ENCODE measurements around the gene PIGN.

DNA sequence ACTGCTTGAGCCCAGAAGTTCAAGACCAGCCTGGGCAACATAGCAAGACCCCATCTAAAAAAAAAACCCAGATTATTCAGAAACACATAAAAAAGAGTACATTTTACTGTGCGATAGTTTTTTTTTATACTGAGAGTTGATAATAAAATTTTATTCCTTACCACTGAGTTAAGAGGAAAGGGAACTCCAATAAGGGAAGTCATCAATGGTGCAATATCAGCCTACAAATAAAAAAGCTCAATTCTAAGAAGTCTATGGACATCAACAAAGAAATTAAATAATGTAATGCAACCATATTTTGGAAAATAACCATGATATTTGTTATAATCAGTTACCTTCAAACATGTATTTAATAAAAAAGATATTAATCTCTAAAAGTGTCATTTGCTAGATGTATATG is 46.6 kb downstream of the PIGN start:
- TF ChIP-seq REST (IDR thresholded peaks at IDR 0.05; ENCODE audit: insufficient read depth in 1 of 2, low read depth in 2 of 2, low read length in 1 of 2): no peak
- TF ChIP-seq CTCF (IDR thresholded peaks at IDR 0.05): no peak
- TF ChIP-seq SIN3A (IDR thresholded peaks at IDR 0.05; ENCODE audit: borderline replicate concordance, insufficient read depth, low read depth, low read length): no peak
